Activated CD4-positive, alpha-beta T cell treated with anti-CD3 and anti-CD28 coated beads, Interleukin-2, amount 50 U/mL, for 1 hour (primary cell): Measurements from ENCODE around the gene PGS1.
"Not testable (repeated sequence)": the region's sequence is repeated elsewhere in the genome, so short reads cannot be mapped to it uniquely, and the experiment has no call there.

Experiments
- DNase-seq: peaks from one replicate; pipeline ENCODE4 v3.0.0-alpha.2; 2020

The PGS1 gene

GRCh38 chr17:78378225-78379130, at the start of gene PGS1:
PGS1 (plus strand) TSS chr17:78378649; CDS start chr17:78378666, 17 bp downstream.
- DNase-seq, result peak; percentile 76

- no peak for DNase-seq
Observed at GRCh38 chr17:78329263-78330059, 49.0 kb upstream of the PGS1 start.

- DNase-seq, result no peak
Observed at GRCh38 chr17:78330570-78331224, 47.8 kb upstream of the PGS1 start.

GRCh38 chr17:78331355-78331754, 47.1 kb upstream of the PGS1 start:
- not testable (repeated sequence) for DNase-seq

- no peak for DNase-seq
Observed at GRCh38 chr17:78332991-78333390, 45.5 kb upstream of the PGS1 start.

GRCh38 chr17:78335209-78335608, 43.2 kb upstream of the PGS1 start:
- no peak for DNase-seq

- DNase-seq, result no peak
Observed at GRCh38 chr17:78337244-78338109, 41.0 kb upstream of the PGS1 start.

GRCh38 chr17:78338486-78339259, 39.8 kb upstream of the PGS1 start:
- DNase-seq, result no peak

- DNase-seq, result no peak
Observed at GRCh38 chr17:78340183-78340955, 38.1 kb upstream of the PGS1 start.

- DNase-seq, result no peak
Observed at GRCh38 chr17:78341559-78342448, 36.6 kb upstream of the PGS1 start.

- DNase-seq, result no peak
Observed at GRCh38 chr17:78342449-78343186, 35.8 kb upstream of the PGS1 start.

GRCh38 chr17:78343187-78343542, 35.3 kb upstream of the PGS1 start:
- DNase-seq, result no peak

GRCh38 chr17:78343543-78344201, 34.8 kb upstream of the PGS1 start:
- DNase-seq, result peak; percentile 67

GRCh38 chr17:78344666-78345065, 33.8 kb upstream of the PGS1 start:
- DNase-seq, result no peak

GRCh38 chr17:78345172-78345571, 33.3 kb upstream of the PGS1 start:
- DNase-seq, result no peak

- DNase-seq, result no peak
Observed at GRCh38 chr17:78345791-78346494, 32.5 kb upstream of the PGS1 start.

GRCh38 chr17:78346605-78347250, 31.7 kb upstream of the PGS1 start:
- DNase-seq, result no peak
